ENCODE measurements around the gene LUC7L3. TPM values are rescaled to one million over a fixed set of nuclear protein-coding genes. Genes with fewer than 3 reads are reported as not detected.

The LUC7L3 gene
- total RNA-seq, 1 experiment from 2014 or later: 154 TPM

- H2BK120ac ChIP-seq (ENCODE audit: low read depth, low read length, poor library complexity, severe bottlenecking): no peak overlapping the region
- no CpG with 5 or more reads among the region's 2 CpGs for WGBS (ENCODE audit: extremely low coverage, insufficient read length, low lambda C conversion rate)
- H3K56ac ChIP-seq (ENCODE audit: insufficient read length, low read depth, low read length): no peak overlapping the region
- Mint-ChIP-seq H3K4me3 (no peak overlapping the region), H3K27me3 (ENCODE audit: low read depth) (no peaks in the 10 kb centered on the region), H3K36me3 (ENCODE audit: insufficient read depth in 1 of 3, low read depth in 3 of 3) (no peaks in the 10 kb centered on the region), H3K9me3 (no peaks in the 10 kb centered on the region), H3K4me1 (peaks cover 10 to 21% of the 10 kb centered on the region in 2 experiments), H3K27ac (no peak overlapping the region; a peak in 1 of 7 replicates)
- no peak overlapping the region for H3K23ac ChIP-seq (ENCODE audit: insufficient read length, low read depth, low read length)
- H3K9ac ChIP-seq (ENCODE audit: extremely low read depth, insufficient read length, low read length): no peak overlapping the region
- H3K18ac ChIP-seq (ENCODE audit: insufficient read length, low read depth, low read length): no peak overlapping the region
- H2AK5ac ChIP-seq (ENCODE audit: insufficient read length, low read length): no peak overlapping the region
- H2BK12ac ChIP-seq (ENCODE audit: insufficient read length, low read depth, low read length): no peak overlapping the region
- no peaks in the 10 kb centered on the region for H4K20me1 ChIP-seq (ENCODE audit: control insufficient read depth, insufficient read depth, insufficient read length)
- H3K4me2 ChIP-seq (ENCODE audit: insufficient read depth, insufficient read length, low read length): no peak overlapping the region
- no peak overlapping the region for H3K14ac ChIP-seq (ENCODE audit: insufficient read depth, low read length)
- no peaks in the 10 kb centered on the region for H3K23me2 ChIP-seq (ENCODE audit: insufficient read length, low read depth, low read length, poor library complexity, severe bottlenecking)
- H3K4me1 ChIP-seq (ENCODE audit: insufficient read depth, low read length): peaks cover 4% of the 10 kb centered on the region; the same call in 1 of the 2 replicates
- no peak overlapping the region for H3K27ac ChIP-seq (ENCODE audit: insufficient read length, low read depth, low read length)
- H4K91ac ChIP-seq (ENCODE audit: insufficient read length, low read depth, low read length): no peak overlapping the region
- H3T11ph ChIP-seq (ENCODE audit: low read length): no peak overlapping the region
- no peak overlapping the region for H3K4ac ChIP-seq (ENCODE audit: low read depth, low read length)
- no peaks in the 10 kb centered on the region for H3K9me3 ChIP-seq (ENCODE audit: control insufficient read depth, low read depth, low read length)
- TF ChIP-seq, protein P1, sequence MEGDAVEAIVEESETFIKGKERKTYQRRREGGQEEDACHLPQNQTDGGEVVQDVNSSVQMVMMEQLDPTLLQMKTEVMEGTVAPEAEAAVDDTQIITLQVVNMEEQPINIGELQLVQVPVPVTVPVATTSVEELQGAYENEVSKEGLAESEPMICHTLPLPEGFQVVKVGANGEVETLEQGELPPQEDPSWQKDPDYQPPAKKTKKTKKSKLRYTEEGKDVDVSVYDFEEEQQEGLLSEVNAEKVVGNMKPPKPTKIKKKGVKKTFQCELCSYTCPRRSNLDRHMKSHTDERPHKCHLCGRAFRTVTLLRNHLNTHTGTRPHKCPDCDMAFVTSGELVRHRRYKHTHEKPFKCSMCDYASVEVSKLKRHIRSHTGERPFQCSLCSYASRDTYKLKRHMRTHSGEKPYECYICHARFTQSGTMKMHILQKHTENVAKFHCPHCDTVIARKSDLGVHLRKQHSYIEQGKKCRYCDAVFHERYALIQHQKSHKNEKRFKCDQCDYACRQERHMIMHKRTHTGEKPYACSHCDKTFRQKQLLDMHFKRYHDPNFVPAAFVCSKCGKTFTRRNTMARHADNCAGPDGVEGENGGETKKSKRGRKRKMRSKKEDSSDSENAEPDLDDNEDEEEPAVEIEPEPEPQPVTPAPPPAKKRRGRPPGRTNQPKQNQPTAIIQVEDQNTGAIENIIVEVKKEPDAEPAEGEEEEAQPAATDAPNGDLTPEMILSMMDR (conservative IDR thresholded peaks at IDR 0.05): no peak
- H4K5ac ChIP-seq (ENCODE audit: insufficient read length, low read depth, low read length): no peak overlapping the region
- no peaks in the 10 kb centered on the region for H3K79me1 ChIP-seq (ENCODE audit: insufficient read depth, low read depth, low read length, poor library complexity, severe bottlenecking)
- no peaks in the 10 kb centered on the region for H3K79me2 ChIP-seq (ENCODE audit: insufficient read depth, low read length)
- no peak overlapping the region for H2AFZ ChIP-seq (ENCODE audit: low read length)
- no peak overlapping the region for H4K8ac ChIP-seq (replicated peaks; ENCODE audit: insufficient read length, low read depth, low read length)
- no peak overlapping the region for H2BK5ac ChIP-seq (ENCODE audit: insufficient read length, low read length)
- no peak overlapping the region for H2BK20ac ChIP-seq (ENCODE audit: low read depth, low read length, poor library complexity, severe bottlenecking)
- no peak for DNase-seq
- no peak overlapping the region for H2BK15ac ChIP-seq (ENCODE audit: low read depth, low read length)
- H3K27me3 ChIP-seq (ENCODE audit: insufficient read depth, low read length): no peaks in the 10 kb centered on the region
Observed at GRCh38 chr17:50764734-50765149, 45.3 kb downstream of the LUC7L3 start.
